ENCODE data around the gene SLC27A5.

DNA sequence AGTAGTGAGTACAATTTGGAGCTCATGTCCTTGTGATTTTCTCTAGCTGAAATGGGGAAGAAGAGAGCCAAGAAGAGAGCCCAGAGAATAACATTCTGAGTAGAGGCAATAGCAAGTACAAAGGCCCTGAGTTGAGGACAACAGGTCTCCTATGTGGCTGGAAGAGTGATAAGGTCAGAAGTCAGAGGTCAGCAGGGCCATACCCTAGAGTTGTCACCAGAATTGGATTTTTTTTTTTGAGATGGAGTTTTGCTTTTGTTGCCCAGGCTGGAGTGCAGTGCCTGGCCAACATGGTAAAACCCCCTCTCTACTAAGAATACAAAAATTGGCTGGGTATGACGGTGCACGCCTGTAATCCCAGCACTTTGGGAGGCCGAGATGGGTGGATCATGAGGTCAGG is 24.1 kb upstream of the SLC27A5 start:
- TF ChIP-seq, protein P1, sequence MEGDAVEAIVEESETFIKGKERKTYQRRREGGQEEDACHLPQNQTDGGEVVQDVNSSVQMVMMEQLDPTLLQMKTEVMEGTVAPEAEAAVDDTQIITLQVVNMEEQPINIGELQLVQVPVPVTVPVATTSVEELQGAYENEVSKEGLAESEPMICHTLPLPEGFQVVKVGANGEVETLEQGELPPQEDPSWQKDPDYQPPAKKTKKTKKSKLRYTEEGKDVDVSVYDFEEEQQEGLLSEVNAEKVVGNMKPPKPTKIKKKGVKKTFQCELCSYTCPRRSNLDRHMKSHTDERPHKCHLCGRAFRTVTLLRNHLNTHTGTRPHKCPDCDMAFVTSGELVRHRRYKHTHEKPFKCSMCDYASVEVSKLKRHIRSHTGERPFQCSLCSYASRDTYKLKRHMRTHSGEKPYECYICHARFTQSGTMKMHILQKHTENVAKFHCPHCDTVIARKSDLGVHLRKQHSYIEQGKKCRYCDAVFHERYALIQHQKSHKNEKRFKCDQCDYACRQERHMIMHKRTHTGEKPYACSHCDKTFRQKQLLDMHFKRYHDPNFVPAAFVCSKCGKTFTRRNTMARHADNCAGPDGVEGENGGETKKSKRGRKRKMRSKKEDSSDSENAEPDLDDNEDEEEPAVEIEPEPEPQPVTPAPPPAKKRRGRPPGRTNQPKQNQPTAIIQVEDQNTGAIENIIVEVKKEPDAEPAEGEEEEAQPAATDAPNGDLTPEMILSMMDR (conservative IDR thresholded peaks at IDR 0.05): no peak
- TF ChIP-seq EZH2 (IDR thresholded peaks at IDR 0.05; ENCODE audit: low read depth): no peak

Data from PC-9 (cell line).